ENCODE results near the gene TMEM129.

Gene TMEM129

DNA sequence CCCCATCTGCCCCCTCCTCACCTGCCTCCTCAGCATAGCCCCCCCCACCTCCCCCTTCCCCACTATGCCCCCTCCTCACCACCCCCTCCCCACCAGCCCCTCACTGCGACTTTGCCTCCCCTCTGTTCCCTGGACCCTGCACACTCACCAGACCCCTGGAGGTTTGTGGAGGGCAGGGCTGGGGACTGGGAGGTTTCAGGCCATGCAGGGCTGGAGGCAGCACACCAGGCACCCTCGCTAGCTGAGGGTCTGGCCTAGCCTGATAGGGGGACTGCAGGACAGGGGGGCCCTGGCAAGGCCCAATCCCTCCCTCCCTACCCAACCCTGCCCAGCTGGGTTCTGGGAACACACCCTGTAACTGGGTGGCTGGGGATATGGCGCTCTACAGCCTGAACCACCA, 28.2 kb upstream of the TMEM129 start:
- Histone ChIP-seq H3K36me3 (ENCODE audit: control insufficient read depth, insufficient read depth, low read length) (peaks cover 2% of the 10 kb centered on the region), H4K5ac (ENCODE audit: low read length) (no peak overlapping the region), H3K18ac (ENCODE audit: low read length) (no peak overlapping the region), H3K79me2 (ENCODE audit: control insufficient read depth, insufficient read depth, low read length) (no peaks in the 10 kb centered on the region), H2BK15ac (replicated peaks; ENCODE audit: low read depth) (no peak overlapping the region), H3K27ac (ENCODE audit: low read depth, low read length) (no peak overlapping the region), H3K9ac (ENCODE audit: low read length) (no peak overlapping the region), H2BK5ac (ENCODE audit: low read length) (no peak overlapping the region), H2BK120ac (ENCODE audit: low read depth, low read length) (no peak overlapping the region), H2AK5ac (ENCODE audit: low read length) (no peak overlapping the region), H3K4me1 (ENCODE audit: control insufficient read depth, low read depth, low read length) (no peaks in the 10 kb centered on the region), H3K27me3 (ENCODE audit: insufficient read depth, low read length, poor library complexity) (no peaks in the 10 kb centered on the region), H3K56ac (ENCODE audit: low read length) (no peak overlapping the region), H3K79me1 (ENCODE audit: low read length) (no peaks in the 10 kb centered on the region), H3K4me2 (ENCODE audit: low read length) (no peak overlapping the region), H3K4ac (ENCODE audit: low read depth, low read length) (no peak overlapping the region), H4K8ac (ENCODE audit: low read depth, low read length) (no peak overlapping the region), H3K23ac (ENCODE audit: low read length) (no peak overlapping the region), H3K4me3 (ENCODE audit: low read length) (no peak overlapping the region)
- no CpG with 5 or more reads among the region's 3 CpGs for WGBS (ENCODE audit: extremely low coverage, insufficient coverage, low lambda C conversion rate)
- no peak for DNase-seq

DNA sequence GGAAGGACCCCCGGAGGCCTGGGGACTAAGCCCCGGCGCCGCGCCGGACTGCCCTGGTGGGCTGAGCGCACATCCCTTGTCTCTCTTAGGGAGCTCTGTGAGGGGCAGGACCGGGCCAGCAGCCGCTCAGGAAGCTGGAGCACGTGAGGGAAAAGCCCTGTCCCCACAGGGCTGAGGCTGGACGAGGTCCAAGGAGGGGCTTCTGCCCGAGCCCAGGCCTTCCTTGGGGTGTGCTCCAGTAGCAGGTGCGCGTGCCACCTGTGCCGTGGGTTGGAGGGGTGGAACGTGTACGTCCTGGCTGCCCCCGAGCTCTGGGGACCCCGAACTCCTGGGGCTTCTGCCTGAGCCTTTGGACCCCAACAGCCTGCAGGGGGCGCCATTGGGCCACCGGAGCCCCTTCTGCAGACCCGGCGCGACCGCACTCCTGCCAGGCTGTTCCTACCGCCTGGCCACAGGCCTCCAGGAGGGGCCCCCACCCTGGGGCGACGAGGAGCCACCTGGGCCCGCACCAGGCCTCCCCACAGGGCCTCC, 27.4 kb upstream of the TMEM129 start:
- DNase-seq, result peak; percentile 71
- Histone ChIP-seq H3K4me3 (ENCODE audit: low read length) (no peak overlapping the region), H3K27ac (ENCODE audit: low read depth, low read length) (no peak overlapping the region), H2BK120ac (ENCODE audit: low read depth, low read length) (no peak overlapping the region), H3K4ac (ENCODE audit: low read depth, low read length) (no peak overlapping the region), H3K9ac (ENCODE audit: low read length) (no peak overlapping the region), H3K36me3 (ENCODE audit: control insufficient read depth, insufficient read depth, low read length) (peaks cover 4% of the 10 kb centered on the region), H3K79me2 (ENCODE audit: control insufficient read depth, insufficient read depth, low read length) (no peaks in the 10 kb centered on the region), H2AK5ac (ENCODE audit: low read length) (no peak overlapping the region), H2BK5ac (ENCODE audit: low read length) (no peak overlapping the region), H3K23ac (ENCODE audit: low read length) (no peak overlapping the region), H3K27me3 (ENCODE audit: insufficient read depth, low read length, poor library complexity) (no peaks in the 10 kb centered on the region), H3K4me2 (ENCODE audit: low read length) (no peak overlapping the region), H2BK15ac (replicated peaks; ENCODE audit: low read depth) (no peak overlapping the region), H4K5ac (ENCODE audit: low read length) (no peak overlapping the region), H3K18ac (ENCODE audit: low read length) (no peak overlapping the region), H3K4me1 (ENCODE audit: control insufficient read depth, low read depth, low read length) (no peaks in the 10 kb centered on the region), H3K56ac (ENCODE audit: low read length) (no peak overlapping the region), H4K8ac (ENCODE audit: low read depth, low read length) (no peak overlapping the region), H3K79me1 (ENCODE audit: low read length) (no peaks in the 10 kb centered on the region)
- no CpG with 5 or more reads among the region's 29 CpGs for WGBS (ENCODE audit: extremely low coverage, insufficient coverage, low lambda C conversion rate)

DNA sequence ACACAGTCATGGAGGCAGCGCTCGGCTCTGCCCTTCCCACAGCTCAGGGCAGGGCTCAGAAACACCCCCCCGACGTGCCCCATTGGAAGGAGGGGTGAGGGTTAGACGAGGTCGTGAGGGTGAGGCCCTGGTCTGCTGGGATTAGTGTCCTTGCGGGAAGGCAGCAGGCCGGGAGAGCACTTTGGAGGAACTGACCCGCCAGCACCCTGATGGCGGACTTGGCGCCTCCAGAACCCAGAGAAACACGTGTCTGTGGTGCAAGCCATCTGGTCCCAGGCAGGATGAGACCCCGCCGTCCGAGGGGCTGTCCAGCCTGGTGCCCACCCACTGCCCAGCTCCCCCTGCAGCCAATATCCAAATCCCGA, 26.5 kb upstream of the TMEM129 start:
- Histone ChIP-seq H3K4me3 (ENCODE audit: low read length) (no peak overlapping the region), H3K36me3 (ENCODE audit: control insufficient read depth, insufficient read depth, low read length) (peaks cover 5% of the 10 kb centered on the region), H2BK5ac (ENCODE audit: low read length) (no peak overlapping the region), H3K18ac (ENCODE audit: low read length) (no peak overlapping the region), H3K23ac (ENCODE audit: low read length) (no peak overlapping the region), H3K79me2 (ENCODE audit: control insufficient read depth, insufficient read depth, low read length) (no peaks in the 10 kb centered on the region), H2BK15ac (replicated peaks; ENCODE audit: low read depth) (no peak overlapping the region), H3K79me1 (ENCODE audit: low read length) (no peaks in the 10 kb centered on the region), H2BK120ac (ENCODE audit: low read depth, low read length) (no peak overlapping the region), H3K9ac (ENCODE audit: low read length) (no peak overlapping the region), H3K27ac (ENCODE audit: low read depth, low read length) (no peak overlapping the region), H3K27me3 (ENCODE audit: insufficient read depth, low read length, poor library complexity) (no peaks in the 10 kb centered on the region), H3K56ac (ENCODE audit: low read length) (no peak overlapping the region), H2AK5ac (ENCODE audit: low read length) (no peak overlapping the region), H4K8ac (ENCODE audit: low read depth, low read length) (no peak overlapping the region), H3K4ac (ENCODE audit: low read depth, low read length) (no peak overlapping the region), H3K4me1 (ENCODE audit: control insufficient read depth, low read depth, low read length) (no peaks in the 10 kb centered on the region), H3K4me2 (ENCODE audit: low read length) (no peak overlapping the region), H4K5ac (ENCODE audit: low read length) (no peak overlapping the region)
- no CpG with 5 or more reads among the region's 16 CpGs for whole genome bisulfite sequencing (ENCODE audit: extremely low coverage, insufficient coverage, low lambda C conversion rate)
- no peak for DNase-seq

DNA sequence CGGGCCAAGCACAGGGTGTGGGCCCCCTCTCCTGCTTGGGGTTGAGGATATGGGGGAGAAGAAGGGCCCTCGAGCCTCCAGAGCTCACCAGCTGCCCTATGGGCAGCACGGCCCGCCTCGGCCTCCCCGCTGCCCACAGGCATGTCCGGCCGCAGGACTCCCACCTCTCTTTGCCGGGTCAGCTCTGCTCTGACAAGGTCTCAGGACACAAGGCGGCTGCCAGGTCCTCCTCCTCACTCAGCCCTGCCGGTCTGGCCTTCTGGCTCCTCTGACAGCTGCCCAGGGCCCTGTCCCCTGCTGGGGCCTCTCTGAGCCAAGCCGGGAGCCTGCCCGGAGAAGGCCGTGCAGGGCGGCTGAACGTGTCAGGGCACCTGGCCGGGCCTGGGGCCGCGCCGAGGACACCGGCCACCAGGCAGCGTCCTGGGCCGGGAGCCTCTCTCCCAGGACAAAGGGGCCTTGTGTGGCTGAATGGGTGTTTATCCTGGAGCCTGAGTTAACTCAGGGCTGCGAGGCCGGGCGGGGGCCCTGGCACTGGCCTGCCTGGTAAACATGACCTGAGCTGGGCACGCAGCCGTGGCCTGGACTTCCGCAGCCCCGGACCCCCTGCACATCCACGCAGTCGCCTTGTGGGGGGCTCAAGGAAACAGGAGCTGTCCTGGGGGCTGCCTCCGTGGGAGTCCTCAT, 25.9 kb upstream of the TMEM129 start:
- no peak overlapping the region for H3K4me3 ChIP-seq (ENCODE audit: low read length)
- H4K5ac ChIP-seq (ENCODE audit: low read length), result no peak overlapping the region
- no peak overlapping the region for H4K8ac ChIP-seq (ENCODE audit: low read depth, low read length)
- no peak overlapping the region for H2BK120ac ChIP-seq (ENCODE audit: low read depth, low read length)
- H2BK5ac ChIP-seq (ENCODE audit: low read length), result no peak overlapping the region
- no peaks in the 10 kb centered on the region for H3K79me2 ChIP-seq (ENCODE audit: control insufficient read depth, insufficient read depth, low read length)
- H3K27me3 ChIP-seq (ENCODE audit: insufficient read depth, low read length, poor library complexity), result no peaks in the 10 kb centered on the region
- DNase-seq, result no peak
- no peak overlapping the region for H3K9ac ChIP-seq (ENCODE audit: low read length)
- H3K56ac ChIP-seq (ENCODE audit: low read length), result no peak overlapping the region
- no peak overlapping the region for H3K18ac ChIP-seq (ENCODE audit: low read length)
- H3K79me1 ChIP-seq (ENCODE audit: low read length), result no peaks in the 10 kb centered on the region
- H3K27ac ChIP-seq (ENCODE audit: low read depth, low read length), result no peak overlapping the region
- no peak overlapping the region for H2AK5ac ChIP-seq (ENCODE audit: low read length)
- no CpG with 5 or more reads among the region's 33 CpGs for WGBS (ENCODE audit: extremely low coverage, insufficient coverage, low lambda C conversion rate)
- H3K36me3 ChIP-seq (ENCODE audit: control insufficient read depth, insufficient read depth, low read length), result peaks cover 6% of the 10 kb centered on the region
- H3K4me2 ChIP-seq (ENCODE audit: low read length), result no peak overlapping the region
- no peaks in the 10 kb centered on the region for H3K4me1 ChIP-seq (ENCODE audit: control insufficient read depth, low read depth, low read length)
- no peak overlapping the region for H2BK15ac ChIP-seq (replicated peaks; ENCODE audit: low read depth)
- H3K23ac ChIP-seq (ENCODE audit: low read length), result no peak overlapping the region
- H3K4ac ChIP-seq (ENCODE audit: low read depth, low read length), result no peak overlapping the region

DNA sequence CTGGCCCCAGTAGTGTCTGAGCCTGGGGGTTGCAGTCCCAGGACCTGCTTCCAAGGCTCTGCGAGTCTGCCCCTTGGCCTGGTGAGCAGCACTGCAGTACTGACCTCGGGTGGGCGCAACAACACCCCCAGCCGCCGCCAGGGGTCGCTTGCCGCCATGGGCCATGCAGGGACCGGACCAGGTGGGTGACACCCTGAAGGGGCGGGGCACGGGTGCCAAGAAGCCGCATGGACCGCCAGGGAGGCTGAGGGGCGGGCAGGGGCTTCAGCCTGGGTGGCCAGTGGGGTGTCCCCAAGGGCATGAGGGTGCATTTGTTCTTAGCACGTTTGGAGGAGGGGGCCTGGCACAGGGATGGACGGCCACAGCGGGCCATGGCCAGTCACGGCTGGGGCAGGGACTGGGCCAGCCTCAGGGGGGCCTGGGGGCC, 25.2 kb upstream of the TMEM129 start:
- Histone ChIP-seq H3K79me1 (ENCODE audit: low read length) (no peaks in the 10 kb centered on the region), H3K4me3 (ENCODE audit: low read length) (no peak overlapping the region), H2BK120ac (ENCODE audit: low read depth, low read length) (no peak overlapping the region), H3K23ac (ENCODE audit: low read length) (no peak overlapping the region), H3K36me3 (ENCODE audit: control insufficient read depth, insufficient read depth, low read length) (peaks cover 11% of the 10 kb centered on the region), H3K4me1 (ENCODE audit: control insufficient read depth, low read depth, low read length) (no peaks in the 10 kb centered on the region), H3K18ac (ENCODE audit: low read length) (no peak overlapping the region), H3K27ac (ENCODE audit: low read depth, low read length) (no peak overlapping the region), H3K27me3 (ENCODE audit: insufficient read depth, low read length, poor library complexity) (no peaks in the 10 kb centered on the region), H4K8ac (ENCODE audit: low read depth, low read length) (no peak overlapping the region), H3K4ac (ENCODE audit: low read depth, low read length) (no peak overlapping the region), H4K5ac (ENCODE audit: low read length) (no peak overlapping the region), H2AK5ac (ENCODE audit: low read length) (no peak overlapping the region), H3K79me2 (ENCODE audit: control insufficient read depth, insufficient read depth, low read length) (no peaks in the 10 kb centered on the region), H3K4me2 (ENCODE audit: low read length) (no peak overlapping the region), H2BK5ac (ENCODE audit: low read length) (no peak overlapping the region), H2BK15ac (replicated peaks; ENCODE audit: low read depth) (no peak overlapping the region), H3K9ac (ENCODE audit: low read length) (no peak overlapping the region), H3K56ac (ENCODE audit: low read length) (no peak overlapping the region)
- WGBS (ENCODE audit: extremely low coverage, insufficient coverage, low lambda C conversion rate), result no CpG with 5 or more reads among the region's 17 CpGs
- DNase-seq, result peak; percentile 92

- no peaks in the 10 kb centered on the region for H3K79me1 ChIP-seq (ENCODE audit: low read length)
- no peak overlapping the region for H2BK120ac ChIP-seq (ENCODE audit: low read depth, low read length)
- H3K4me1 ChIP-seq (ENCODE audit: control insufficient read depth, low read depth, low read length), result no peaks in the 10 kb centered on the region
- no peak overlapping the region for H3K27ac ChIP-seq (ENCODE audit: low read depth, low read length)
- no peak overlapping the region for H4K8ac ChIP-seq (ENCODE audit: low read depth, low read length)
- no peaks in the 10 kb centered on the region for H3K79me2 ChIP-seq (ENCODE audit: control insufficient read depth, insufficient read depth, low read length)
- H3K23ac ChIP-seq (ENCODE audit: low read length), result no peak overlapping the region
- peaks cover 15% of the 10 kb centered on the region for H3K36me3 ChIP-seq (ENCODE audit: control insufficient read depth, insufficient read depth, low read length)
- no peak for DNase-seq
- no peak overlapping the region for H3K9ac ChIP-seq (ENCODE audit: low read length)
- H2AK5ac ChIP-seq (ENCODE audit: low read length), result no peak overlapping the region
- no peak overlapping the region for H3K4me3 ChIP-seq (ENCODE audit: low read length)
- no peak overlapping the region for H2BK15ac ChIP-seq (replicated peaks; ENCODE audit: low read depth)
- H3K4me2 ChIP-seq (ENCODE audit: low read length), result no peak overlapping the region
- WGBS (ENCODE audit: extremely low coverage, insufficient coverage, low lambda C conversion rate), result no CpG with 5 or more reads among the region's 12 CpGs
- no peak overlapping the region for H3K56ac ChIP-seq (ENCODE audit: low read length)
- no peak overlapping the region for H4K5ac ChIP-seq (ENCODE audit: low read length)
- H2BK5ac ChIP-seq (ENCODE audit: low read length), result no peak overlapping the region
- no peak overlapping the region for H3K4ac ChIP-seq (ENCODE audit: low read depth, low read length)
- no peaks in the 10 kb centered on the region for H3K27me3 ChIP-seq (ENCODE audit: insufficient read depth, low read length, poor library complexity)
- H3K18ac ChIP-seq (ENCODE audit: low read length), result no peak overlapping the region
Observed at GRCh38 chr4:1745697-1746096, 24.6 kb upstream of the TMEM129 start.

All from mesendoderm (in vitro differentiated cells).